Heart left ventricle (tissue), 16 donors: Measurements from ENCODE around the gene ZNG1B. TPM values are rescaled to one million over a fixed set of nuclear protein-coding genes. Genes with fewer than 3 reads are reported as not detected.
"Not testable (repeated sequence)": the region's sequence is repeated elsewhere in the genome, so short reads cannot be mapped to it uniquely, and the experiment has no call there.

Source experiments
- ATAC-seq, 4 donors: fragments of 200-7000 bp; cut with Tn5 transposase; one replicate each; pipeline ENCODE4 v1.9.1; 2020 to 2022; ENCODE audit warnings: moderate library complexity in 4 of 4, mild to moderate bottlenecking in 3 of 4, moderate number of reproducible peaks in 1 of 4
- DNase-seq, 5 donors: peaks; one replicate each; pipeline ENCODE4 v3.0.0-alpha.2; 2020
- H3K27ac ChIP-seq, 12 donors: fragments of 200-600 bp; sonication (generic) in 4 of 12; one replicate each; pipeline versions ENCODE4 v1.5.0 to v1.8.0; 2016 to 2022; ENCODE audit warnings: mild to moderate bottlenecking in 2 of 12
- H3K27me3 ChIP-seq, 9 donors: fragments of 200-600 bp; sonication (generic) in 2 of 9; one replicate each; pipeline versions ENCODE4 v1.5.1 to v1.8.0; 2016 to 2022; ENCODE audit warnings: mild to moderate bottlenecking in 3 of 9
- H3K36me3 ChIP-seq, 9 donors: fragments of 200-600 bp; sonication (generic) in 2 of 9; one replicate each; pipeline versions ENCODE4 v1.5.0 to v1.8.0; 2018 to 2022; ENCODE audit warnings: mild to moderate bottlenecking in 2 of 9
- H3K4me1 ChIP-seq, 12 donors: fragments of 200-600 bp; sonication (generic) in 4 of 12; one replicate each; pipeline versions ENCODE4 v1.5.0 to v1.8.0; 2016 to 2022; ENCODE audit warnings: mild to moderate bottlenecking in 3 of 12
- H3K4me3 ChIP-seq, 12 donors: fragments of 200-600 bp; sonication (generic) in 4 of 12; one replicate each; pipeline versions ENCODE4 v1.5.0 to v1.8.0; 2017 to 2022; ENCODE audit warnings: mild to moderate bottlenecking in 9 of 12, moderate library complexity in 4 of 12
- H3K9me3 ChIP-seq, 12 donors: fragments of 200-600 bp; sonication (generic) in 4 of 12; one replicate each; pipeline versions ENCODE4 v1.5.0 to v1.8.0; 2016 to 2022; ENCODE audit warnings: mild to moderate bottlenecking in 1 of 12
- POLR2A ChIP-seq, 2 donors: fragments of 450-650 bp; IDR thresholded peaks; one replicate each; pipeline ENCODE4 v1.6.1; 2017; ENCODE audit warnings: antibody characterized with exemption in 2 of 2, mild to moderate bottlenecking in 2 of 2, moderate library complexity in 2 of 2
- WGBS, 4 donors: extraction: QIAGEN DNeasy Blood & Tissue Kit in 2 of 4; methylation state at CpG; one replicate each; pipeline versions ENCODE4 v1.1.5 to v1.1.7; 2013 to 2018; 5-methylcytosine and 5-hydroxymethylcytosine counted together
- intact Hi-C, 10 donors: fragments of 100-400 bp; cut with DNase I; formaldehyde crosslinking; loops; one replicate each; pipeline versions ENCODE4 v1.11.1 to v1.14.2; 2022
- polyA plus RNA-seq, 2 donors: library from polyadenylated mRNA; stranded (reverse); fragments of 200-250 nt; gene quantifications; one replicate each; pipeline ENCODE4 v1.2.3, GENCODE V29; 2013
- total RNA-seq, 9 donors: library from RNA; depleted of rRNA in 2 of 9; stranded (reverse); fragments of >200 nt in 2 of 9; fragmentation: NEBNext Ultra II Directional in 3 of 9; extraction: Animal tissue kit (Norgen Biotek cat#: 25700) in 3 of 9; gene quantifications; one replicate each; pipeline versions ENCODE4 v1.1.0 to v1.2.4, GENCODE V29; 2016 to 2023
- TF ChIP-seq, protein P1 (sequence below), 12 donors: fragments of 200-600 bp; sonication (generic) in 4 of 12; IDR thresholded peaks; one replicate each; pipeline versions ENCODE4 v1.5.0 to v1.8.0; 2018 to 2022; ENCODE audit warnings: antibody characterized with exemption in 12 of 12, mild to moderate bottlenecking in 5 of 12
- donor health status: ischemic (EF 13 %, LVEDD 7.1; RV severe dilation, severe dysfunction).
- donor health status: healthy with polysubstance abuse.
- donor health status: DM: no; HTN: yes; CAD: no.
- donor health status: DM: no; HTN: no; CAD: no.
- donor health status: ischemic (EF 25% LVEDD 6.9; RV normal size, moderate dysfunction).
- donor health status: ischemic (EF 25% LVEDD 5.7; RV mildly dilated, moderate dysfunction).
- donor health status: healthy.
- donor health status: DM: yes; HTN: yes; CAD: no.
- donor health status: ischemic (EF 35%, LVEDD 5.7; RV mildly dilated, moderate dysfunction).
- donor health status: nonischemic (EF 11% LVEDD 7.7; RV severe dilation, severe dysfunction).
- donor health status: DM: yes; HTN: yes; CAD: no.
- donor health status: PGD.
- donor health status: ischemic (EF 29% LVEDD 5.4; RV normal size, mild dysfunction).
- donor health status: nonischemic (EF 23%, LVEDD 6.1; RV moderate dilation, normal function).

The ZNG1B gene
- total and polyA plus RNA-seq, 11 donors: 14.1 to 58.8 (median 31.5) TPM

DNA sequence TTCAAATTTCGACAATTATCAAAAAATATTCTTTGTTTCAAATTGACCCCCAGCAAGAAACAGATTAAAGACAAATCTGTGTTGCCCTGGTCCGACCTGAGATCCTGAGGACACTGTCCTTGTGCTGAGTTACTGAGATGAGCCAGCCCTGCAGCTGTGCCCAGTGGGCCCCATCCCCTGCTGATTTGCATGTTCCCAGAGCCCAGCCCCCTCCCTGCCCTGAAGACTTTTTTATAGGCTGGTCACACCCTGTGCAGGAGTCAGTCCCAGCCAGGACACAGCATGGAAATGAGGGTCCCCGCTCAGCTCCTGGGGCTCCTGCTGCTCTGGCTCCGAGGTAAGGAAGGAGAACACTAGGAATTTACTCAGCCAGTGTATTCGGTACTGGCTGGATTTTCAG lies 31.4 kb upstream of the ZNG1B start:
- no peak for ATAC-seq
- TF ChIP-seq, protein P1, sequence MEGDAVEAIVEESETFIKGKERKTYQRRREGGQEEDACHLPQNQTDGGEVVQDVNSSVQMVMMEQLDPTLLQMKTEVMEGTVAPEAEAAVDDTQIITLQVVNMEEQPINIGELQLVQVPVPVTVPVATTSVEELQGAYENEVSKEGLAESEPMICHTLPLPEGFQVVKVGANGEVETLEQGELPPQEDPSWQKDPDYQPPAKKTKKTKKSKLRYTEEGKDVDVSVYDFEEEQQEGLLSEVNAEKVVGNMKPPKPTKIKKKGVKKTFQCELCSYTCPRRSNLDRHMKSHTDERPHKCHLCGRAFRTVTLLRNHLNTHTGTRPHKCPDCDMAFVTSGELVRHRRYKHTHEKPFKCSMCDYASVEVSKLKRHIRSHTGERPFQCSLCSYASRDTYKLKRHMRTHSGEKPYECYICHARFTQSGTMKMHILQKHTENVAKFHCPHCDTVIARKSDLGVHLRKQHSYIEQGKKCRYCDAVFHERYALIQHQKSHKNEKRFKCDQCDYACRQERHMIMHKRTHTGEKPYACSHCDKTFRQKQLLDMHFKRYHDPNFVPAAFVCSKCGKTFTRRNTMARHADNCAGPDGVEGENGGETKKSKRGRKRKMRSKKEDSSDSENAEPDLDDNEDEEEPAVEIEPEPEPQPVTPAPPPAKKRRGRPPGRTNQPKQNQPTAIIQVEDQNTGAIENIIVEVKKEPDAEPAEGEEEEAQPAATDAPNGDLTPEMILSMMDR (IDR thresholded peaks at IDR 0.05): no peak
- TF ChIP-seq POLR2A (IDR thresholded peaks at IDR 0.05): no peak
- WGBS, 4 donors: 40 to 61% (median 44%) methylated on average over 3 to 5 of the region's 5 CpGs
- DNase-seq: no peak
- intact Hi-C loops: no loop called here
- Histone ChIP-seq H3K27ac (no peak overlapping the region), H3K9me3 (no peaks in the 10 kb centered on the region), H3K36me3 (no peaks in the 10 kb centered on the region), H3K4me1 (no peaks in the 10 kb centered on the region), H3K27me3 (peaks cover 0 to 39% (median 6%) of the 10 kb centered on the region in 9 donors), H3K4me3 (no peak overlapping the region)

GRCh38 chr2:113407446-113408099 lies 29.9 kb upstream of the ZNG1B start:
- Histone ChIP-seq H3K4me1 (no peaks in the 10 kb centered on the region), H3K36me3 (no peaks in the 10 kb centered on the region), H3K4me3 (no peak overlapping the region), H3K9me3 (no peaks in the 10 kb centered on the region), H3K27me3 (peaks cover 0 to 39% (median 6%) of the 10 kb centered on the region in 9 donors), H3K27ac (no peak overlapping the region)
- DNase-seq: no peak
- 63 to 75% (median 67%) methylated on average over 3 of the region's 3 CpGs for WGBS, 4 donors
- TF ChIP-seq, protein P1 (IDR thresholded peaks at IDR 0.05): peak in 1 of 12 donors; percentile 14
- no peak for TF ChIP-seq POLR2A (IDR thresholded peaks at IDR 0.05)
- no peak for ATAC-seq
- intact Hi-C loops: no loop called here

GRCh38 chr2:113411725-113412352 lies 25.7 kb upstream of the ZNG1B start:
- H3K36me3 ChIP-seq, H3K27ac ChIP-seq, H3K4me3 ChIP-seq, DNase-seq, H3K9me3 ChIP-seq, ATAC-seq, H3K4me1 ChIP-seq, intact Hi-C loops: not testable (repeated sequence)
- H3K27me3 ChIP-seq: peaks cover 0 to 15% (median 0%) of the 10 kb centered on the region in 9 donors
- 70 to 77% (median 74%) methylated on average over 1 of the region's 3 CpGs for WGBS, 4 donors

GRCh38 chr2:113412774-113413173 lies 24.7 kb upstream of the ZNG1B start:
- ATAC-seq, intact Hi-C loops, H3K4me3 ChIP-seq, H3K36me3 ChIP-seq, H3K4me1 ChIP-seq, H3K9me3 ChIP-seq, H3K27me3 ChIP-seq, DNase-seq, H3K27ac ChIP-seq: not testable (repeated sequence)
- WGBS, 4 donors: 42 to 63% (median 50%) methylated on average over 5 of the region's 5 CpGs

GRCh38 chr2:113431773-113432172 lies 5.7 kb upstream of the ZNG1B start:
- H3K4me3 ChIP-seq, ATAC-seq, DNase-seq, H3K27me3 ChIP-seq, H3K9me3 ChIP-seq, intact Hi-C loops, H3K4me1 ChIP-seq, H3K36me3 ChIP-seq: not testable (repeated sequence)
- WGBS, 4 donors: 19 to 47% (median 22%) methylated on average over 1 of the region's 1 CpG
- H3K27ac ChIP-seq: peak overlapping the region in 1 of 12 donors; percentile 77

DNA sequence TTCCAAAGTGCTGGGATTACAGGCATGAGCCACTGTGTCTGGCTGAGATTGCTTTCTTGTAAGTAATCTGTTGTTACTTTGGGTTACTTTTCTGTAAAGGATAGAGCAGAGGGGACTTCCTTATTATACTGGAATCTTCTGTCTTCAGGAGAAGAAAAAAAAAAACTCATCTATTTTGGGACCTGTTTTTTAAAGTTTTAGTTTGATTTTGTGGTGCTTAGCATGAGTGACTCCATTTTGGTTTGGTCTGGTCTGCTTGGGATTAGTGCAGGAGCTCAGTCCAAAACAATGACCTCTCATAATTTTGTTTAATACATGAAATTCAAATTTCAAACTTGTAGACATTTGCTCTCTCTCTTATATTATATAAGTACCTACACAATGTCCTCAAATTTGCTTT lies 4.0 kb upstream of the ZNG1B start:
- H3K27ac ChIP-seq, H3K9me3 ChIP-seq, intact Hi-C loops, H3K4me1 ChIP-seq, H3K4me3 ChIP-seq, H3K36me3 ChIP-seq, ATAC-seq, H3K27me3 ChIP-seq, DNase-seq: not testable (repeated sequence)

- H3K27ac ChIP-seq, H3K4me1 ChIP-seq, intact Hi-C loops, H3K27me3 ChIP-seq, H3K4me3 ChIP-seq, ATAC-seq, H3K9me3 ChIP-seq, DNase-seq: not testable (repeated sequence)
- peaks cover 0 to 11% (median 0%) of the 10 kb centered on the region in 9 donors for H3K36me3 ChIP-seq
These were observed 28.3 kb downstream of the ZNG1B start for GRCh38 chr2:113465770-113466169.

DNA sequence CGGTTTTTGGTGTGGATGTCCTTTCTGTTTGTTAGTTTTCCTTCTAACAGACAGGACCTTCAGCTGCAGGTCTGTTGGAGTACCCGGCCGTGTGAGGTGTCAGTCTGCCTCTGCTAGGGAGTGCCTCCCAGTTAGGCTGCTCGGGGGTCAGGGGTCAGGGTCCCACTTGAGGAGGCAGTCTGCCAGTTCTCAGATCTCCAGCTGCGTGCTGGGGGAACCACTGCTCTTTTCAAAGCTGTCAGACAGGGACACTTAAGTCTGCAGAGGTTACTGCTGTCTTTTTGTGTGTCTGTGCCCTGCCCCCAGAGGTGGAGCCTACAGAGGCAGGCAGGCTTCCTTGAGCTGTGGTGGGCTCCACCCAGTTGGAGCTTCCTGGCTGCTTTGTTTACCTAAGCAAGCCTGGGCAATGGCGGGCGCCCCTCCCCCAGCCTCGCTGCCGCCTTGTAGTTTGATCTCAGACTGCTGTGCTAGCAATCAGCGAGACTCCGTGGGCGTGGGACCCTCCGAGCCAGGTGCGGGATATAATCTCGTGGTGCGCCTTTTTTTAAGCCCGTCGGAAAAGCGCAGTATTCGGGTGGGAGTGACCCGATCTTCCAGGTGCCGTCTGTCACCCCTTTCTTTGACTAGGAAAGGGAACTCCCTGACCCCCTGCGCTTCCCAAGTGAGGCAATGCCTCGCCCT lies 39.3 kb downstream of the ZNG1B start:
- H3K36me3 ChIP-seq, H3K9me3 ChIP-seq, ATAC-seq, DNase-seq, intact Hi-C loops, H3K27me3 ChIP-seq, H3K4me3 ChIP-seq, H3K4me1 ChIP-seq, H3K27ac ChIP-seq: not testable (repeated sequence)
- WGBS, 4 donors: 81 to 93% (median 93%) methylated on average over 7 to 22 of the region's 24 CpGs

- H3K4me3 ChIP-seq, H3K36me3 ChIP-seq, H3K9me3 ChIP-seq, ATAC-seq, DNase-seq, H3K27ac ChIP-seq, intact Hi-C loops, H3K4me1 ChIP-seq: not testable (repeated sequence)
- WGBS, 4 donors: 95 to 97% methylated on average over 13 of the region's 13 CpGs; no CpG with 5 or more reads in 2 of the 4 donors
- H3K27me3 ChIP-seq: peaks cover 0 to 26% (median 9%) of the 10 kb centered on the region in 9 donors
These were observed 59.0 kb downstream of the ZNG1B start for GRCh38 chr2:113496527-113496926.
